Ovary (tissue), 9 donors: ENCODE measurements around the gene PTPN14. TPM values are rescaled to one million over a fixed set of nuclear protein-coding genes. Genes with fewer than 3 reads are reported as not detected.

Experiments used
- DNase-seq, 5 donors: peaks; one replicate each; pipeline ENCODE4 v3.0.0-alpha.2; 2019 to 2020
- H3K27ac ChIP-seq, 2 donors: fragments of 200-600 bp; one replicate each; pipeline versions ENCODE4 v1.5.1 to v1.8.0; 2019 to 2022
- H3K27me3 ChIP-seq: fragments of 200-600 bp; one replicate; pipeline ENCODE4 v1.8.0; 2022
- H3K36me3 ChIP-seq: fragments of 200-600 bp; sonication (generic); one replicate; pipeline ENCODE4 v1.5.1; 2019
- H3K4me1 ChIP-seq: one replicate; pipeline ENCODE4 v1.8.1; 2013; ENCODE audit warnings: mild to moderate bottlenecking, moderate library complexity; ENCODE audit not compliant: insufficient read depth
- H3K4me3 ChIP-seq: fragments of 200-600 bp; sonication (generic); one replicate; pipeline ENCODE4 v1.5.1; 2017
- H3K9me3 ChIP-seq, 2 donors: fragments of 200-600 bp in 1 of 2; sonication (generic) in 1 of 2; one replicate each; pipeline versions ENCODE4 v1.5.1 to v1.8.1; 2013 to 2019; ENCODE audit warnings: mild to moderate bottlenecking in 1 of 2, moderate library complexity in 1 of 2
- EP300 ChIP-seq: sonication (generic); formaldehyde crosslinking; IDR thresholded peaks from one replicate; pipeline ENCODE4 v1.6.1; 2017; ENCODE audit warnings: antibody characterized with exemption
- POLR2A ChIP-seq: fragments of 450-650 bp; IDR thresholded peaks from one replicate; pipeline ENCODE4 v1.6.1; 2017; ENCODE audit warnings: antibody characterized with exemption, mild to moderate bottlenecking, moderate library complexity
- WGBS, 3 donors: extraction: QIAGEN DNeasy Blood & Tissue Kit in 1 of 3; methylation state at CpG; one replicate each; pipeline versions ENCODE4 v1.1.5 to v1.1.7; 2013 to 2017; 5-methylcytosine and 5-hydroxymethylcytosine counted together
- intact Hi-C, 4 donors: fragments of 100-400 bp; cut with DNase I; formaldehyde crosslinking; loops; one replicate each; pipeline versions ENCODE4 v1.11.0 to v1.15.1; 2022 to 2023
- polyA plus RNA-seq, 2 donors: library from polyadenylated mRNA; stranded (reverse); fragments of 200-250 nt in 1 of 2; fragments of 350-450 nt in 1 of 2; fragmentation: Illumina TruSeq in 1 of 2; extraction: RNeasy Lipid Tissue Mini Kit (QIAGEN cat#74804) in 1 of 2; gene quantifications; one replicate each; pipeline ENCODE4 v1.2.3, GENCODE V29; 2013 to 2014
- total RNA-seq, 7 donors: library from RNA; depleted of rRNA in 2 of 7; stranded (reverse); fragments of >200 nt in 2 of 7; fragmentation: NEBNext Ultra II Directional in 3 of 7; extraction: Animal tissue kit (Norgen Biotek cat#: 25700) in 3 of 7; gene quantifications; one replicate each; pipeline versions ENCODE4 v1.1.0 to v1.2.4, GENCODE V29; 2016 to 2023
- TF ChIP-seq, protein P1 (sequence below), 3 donors: fragments of 450-650 bp in 2 of 3; fragments of 200-600 bp in 1 of 3; IDR thresholded peaks; one replicate each; pipeline versions ENCODE4 v1.5.1 to v1.8.0; 2016 to 2022; ENCODE audit warnings: antibody characterized with exemption in 3 of 3, mild to moderate bottlenecking in 1 of 3
- donor health status: DM: no; HTN: no; CAD: no; lungs with moderate emphysema.
- donor health status: DM: no; HTN: no; CAD: no.
- donor health status: Bipolar disorder and iron deficiency.
- donor health status: DM: yes; HTN: yes; CAD: no.
- donor health status: DM: no; HTN: no; CAD: no.
- donor health status: DM: yes; HTN: yes; CAD: no.

PTPN14 gene
- total and polyA plus RNA-seq, 9 donors: 7.6 to 68.9 (median 41.1) TPM

DNA sequence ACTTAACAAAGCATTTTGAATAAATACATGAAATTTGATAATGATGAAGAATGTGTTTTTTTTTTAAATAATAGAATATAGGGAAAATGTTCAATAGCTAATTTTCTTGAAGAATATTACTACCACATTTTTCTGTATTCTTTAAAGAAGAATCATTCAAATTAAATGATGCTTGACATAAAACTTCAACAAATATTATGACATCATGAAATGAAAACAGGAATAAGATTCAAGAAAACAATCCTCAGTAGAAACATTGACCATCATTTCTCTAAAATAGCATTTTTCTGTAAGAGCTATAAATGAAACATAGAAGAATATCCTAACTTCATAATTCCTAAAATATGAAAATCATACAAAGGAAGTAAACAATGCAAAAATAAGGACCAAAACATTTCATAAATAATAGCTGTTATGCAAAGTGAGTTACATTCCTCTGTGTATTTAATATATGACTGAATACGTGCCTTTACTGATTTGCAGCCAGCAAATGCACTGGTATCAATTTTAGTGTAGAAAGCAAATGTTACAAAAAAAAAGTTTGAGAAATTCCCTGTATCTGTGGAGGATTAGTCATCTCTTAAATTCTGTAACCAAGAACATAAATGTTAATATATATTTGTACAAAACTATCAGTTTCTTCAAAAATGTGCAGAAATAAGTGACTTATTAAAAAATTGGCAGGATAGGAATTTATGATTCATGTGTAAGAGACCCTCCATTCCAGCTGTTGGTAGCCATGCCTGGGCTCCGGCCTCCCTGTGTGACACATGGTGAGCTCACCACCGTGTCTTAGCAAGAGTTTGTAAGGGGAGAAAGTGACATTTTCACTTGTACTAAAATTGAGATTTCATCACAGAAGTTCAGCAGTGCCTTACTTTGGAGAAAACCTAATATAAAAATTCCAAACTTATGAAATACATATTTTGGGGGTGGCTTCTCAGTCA lies 15.0 kb upstream of the PTPN14 start:
- Histone ChIP-seq H3K27ac (no peak overlapping the region), H3K4me1 (peaks cover 2% of the 10 kb centered on the region), H3K4me3 (no peak overlapping the region), H3K9me3 (no peaks in the 10 kb centered on the region), H3K27me3 (no peaks in the 10 kb centered on the region), H3K36me3 (no peaks in the 10 kb centered on the region)
- WGBS, 3 donors: 65 to 77% (median 69%) methylated on average over 3 of the region's 3 CpGs
- TF ChIP-seq EP300 (no peak), POLR2A (no peak)
- TF ChIP-seq, protein P1, sequence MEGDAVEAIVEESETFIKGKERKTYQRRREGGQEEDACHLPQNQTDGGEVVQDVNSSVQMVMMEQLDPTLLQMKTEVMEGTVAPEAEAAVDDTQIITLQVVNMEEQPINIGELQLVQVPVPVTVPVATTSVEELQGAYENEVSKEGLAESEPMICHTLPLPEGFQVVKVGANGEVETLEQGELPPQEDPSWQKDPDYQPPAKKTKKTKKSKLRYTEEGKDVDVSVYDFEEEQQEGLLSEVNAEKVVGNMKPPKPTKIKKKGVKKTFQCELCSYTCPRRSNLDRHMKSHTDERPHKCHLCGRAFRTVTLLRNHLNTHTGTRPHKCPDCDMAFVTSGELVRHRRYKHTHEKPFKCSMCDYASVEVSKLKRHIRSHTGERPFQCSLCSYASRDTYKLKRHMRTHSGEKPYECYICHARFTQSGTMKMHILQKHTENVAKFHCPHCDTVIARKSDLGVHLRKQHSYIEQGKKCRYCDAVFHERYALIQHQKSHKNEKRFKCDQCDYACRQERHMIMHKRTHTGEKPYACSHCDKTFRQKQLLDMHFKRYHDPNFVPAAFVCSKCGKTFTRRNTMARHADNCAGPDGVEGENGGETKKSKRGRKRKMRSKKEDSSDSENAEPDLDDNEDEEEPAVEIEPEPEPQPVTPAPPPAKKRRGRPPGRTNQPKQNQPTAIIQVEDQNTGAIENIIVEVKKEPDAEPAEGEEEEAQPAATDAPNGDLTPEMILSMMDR (IDR thresholded peaks at IDR 0.05): no peak
- intact Hi-C loops: no loop called here
- no peak for DNase-seq

DNA sequence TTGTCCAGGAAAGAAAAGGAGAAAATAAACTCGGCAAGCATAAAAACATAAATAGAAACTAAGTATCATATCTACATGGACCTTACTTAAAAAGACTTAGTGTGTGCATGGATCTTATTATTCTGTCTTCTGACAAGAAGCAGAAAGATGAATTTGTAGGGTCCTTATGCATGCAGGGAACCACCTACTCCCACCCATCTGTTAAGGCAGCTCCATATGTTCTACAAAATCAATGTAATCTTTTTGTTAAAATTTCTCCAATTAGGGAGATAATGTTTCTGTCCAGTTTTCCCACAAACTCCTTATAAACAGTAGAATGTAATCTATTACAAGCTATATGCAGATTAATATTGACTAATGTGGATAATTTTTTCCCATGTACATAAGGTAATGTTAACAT lies 13.9 kb upstream of the PTPN14 start:
- TF ChIP-seq EP300 (no peak), POLR2A (no peak)
- TF ChIP-seq, protein P1 (IDR thresholded peaks at IDR 0.05): no peak
- 38 to 56% (median 44%) methylated on average over 1 of the region's 1 CpG for WGBS, 3 donors
- intact Hi-C loops: no loop called here
- no peaks in the 10 kb centered on the region for H3K27me3 ChIP-seq
- H3K4me3 ChIP-seq: no peak overlapping the region
- H3K27ac ChIP-seq: no peak overlapping the region
- no peaks in the 10 kb centered on the region for H3K36me3 ChIP-seq
- H3K9me3 ChIP-seq: no peaks in the 10 kb centered on the region
- no peak for DNase-seq
- H3K4me1 ChIP-seq: no peaks in the 10 kb centered on the region

DNA sequence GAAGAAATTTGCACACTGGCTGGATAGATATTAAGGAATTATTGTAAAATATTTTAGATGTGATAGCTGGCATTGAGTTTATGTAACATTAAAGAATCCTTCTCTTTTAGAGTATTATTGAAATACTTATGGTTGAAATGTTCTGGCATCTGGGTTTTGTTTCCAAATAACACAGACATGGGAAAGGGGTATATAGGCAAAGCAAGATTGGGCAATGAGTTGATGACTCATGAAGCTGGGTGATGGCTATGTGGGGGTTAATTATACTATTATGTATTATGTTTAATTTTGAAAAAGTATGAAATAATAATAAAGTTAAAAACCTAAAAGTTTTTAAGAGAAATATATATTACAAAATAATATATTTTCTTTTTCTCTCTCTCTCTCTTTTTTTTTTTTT lies 12.5 kb upstream of the PTPN14 start:
- intact Hi-C loops: no loop called here
- TF ChIP-seq POLR2A (no peak), EP300 (no peak)
- TF ChIP-seq, protein P1 (IDR thresholded peaks at IDR 0.05): no peak
- H3K27ac ChIP-seq: no peak overlapping the region

DNA sequence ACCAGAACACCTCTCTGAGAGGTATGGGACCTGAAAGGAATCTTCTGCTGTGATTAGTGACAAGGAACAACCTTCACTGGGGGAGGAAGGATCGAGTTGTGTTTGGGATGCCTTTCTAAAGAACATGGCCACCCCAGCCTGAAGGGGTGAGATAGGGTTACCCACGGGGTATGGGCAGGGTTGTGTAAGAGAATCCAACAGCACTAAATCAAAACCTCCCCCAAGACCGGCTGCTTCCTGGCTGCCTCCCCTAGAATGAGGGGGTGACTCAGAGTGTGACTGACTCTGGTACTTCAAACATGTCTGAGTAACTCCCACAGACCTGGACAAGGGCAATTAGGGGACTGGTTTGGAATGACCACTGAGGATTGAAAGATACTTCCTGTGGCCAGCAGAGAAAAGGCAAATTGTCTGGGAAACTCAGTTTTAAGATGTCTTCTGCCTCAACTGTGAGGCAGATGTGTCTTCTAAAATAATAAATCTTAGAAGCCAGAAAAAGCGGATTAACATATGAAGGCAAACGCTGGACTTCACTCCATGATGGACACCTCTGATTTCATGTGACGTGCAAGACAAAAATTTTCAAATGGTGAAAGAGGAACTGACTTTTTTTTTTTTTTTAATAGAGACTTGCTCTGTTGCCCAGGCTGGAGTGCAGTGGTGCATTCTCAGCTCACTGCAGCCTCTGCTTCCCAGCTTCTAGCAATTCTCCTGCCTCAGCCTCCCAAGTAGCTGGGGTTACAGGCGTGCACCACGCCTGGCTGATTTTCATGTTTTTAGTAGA lies 6.7 kb upstream of the PTPN14 start:
- WGBS, 3 donors: 40 to 51% (median 47%) methylated on average over 8 of the region's 8 CpGs
- peak in 1 of 5 donors; percentile 27 for DNase-seq
- no peaks in the 10 kb centered on the region for H3K9me3 ChIP-seq

More for the DNA sequence above, 12.5 kb upstream of the PTPN14 start:
- Histone ChIP-seq H3K4me3 (no peak overlapping the region), H3K9me3 (no peaks in the 10 kb centered on the region), H3K36me3 (no peaks in the 10 kb centered on the region), H3K4me1 (no peaks in the 10 kb centered on the region), H3K27me3 (no peaks in the 10 kb centered on the region)
- DNase-seq: no peak

More for the DNA sequence above, 6.7 kb upstream of the PTPN14 start:
- no peak for TF ChIP-seq EP300
- intact Hi-C loops: no loop called here
- H3K4me1 ChIP-seq: peaks cover 2% of the 10 kb centered on the region
- no peak overlapping the region for H3K4me3 ChIP-seq
- H3K27ac ChIP-seq: no peak overlapping the region
- H3K36me3 ChIP-seq: no peaks in the 10 kb centered on the region
- no peaks in the 10 kb centered on the region for H3K27me3 ChIP-seq
